NCI-H82 treated with DMSO at 0.1 percent for 48 hours (cell line): ENCODE measurements around the gene LMNB1.
A peak's percentile ranks its signal among the peaks of the same experiment; 100 is the strongest.
"Not testable (repeated sequence)": the region's sequence is repeated elsewhere in the genome, so short reads cannot be mapped to it uniquely, and the experiment has no call there.

Source experiments
- DNase-seq: peaks from one replicate; lab custom pipeline; 2025; ENCODE audit not compliant: unreplicated experiment; lab: John Stamatoyannopoulos, UW

LMNB1 gene

GRCh38 chr5:126826619-126827215 is 49.8 kb downstream of the LMNB1 start:
- DNase-seq: no peak

- no peak for DNase-seq
Measured at GRCh38 chr5:126829098-126829497, 52.2 kb downstream of the LMNB1 start.

- no peak for DNase-seq
Measured at GRCh38 chr5:126830061-126830460, 53.1 kb downstream of the LMNB1 start.

- DNase-seq: no peak
Measured at GRCh38 chr5:126831156-126831555, 54.2 kb downstream of the LMNB1 start.

- DNase-seq: no peak
Measured at GRCh38 chr5:126836778-126837177, 59.8 kb downstream of the LMNB1 start.

GRCh38 chr5:126837242-126837641 is 60.3 kb downstream of the LMNB1 start:
- DNase-seq: no peak

GRCh38 chr5:126837906-126838539 is 61.1 kb downstream of the LMNB1 start:
- no peak for DNase-seq

- not testable (repeated sequence) for DNase-seq
Measured at GRCh38 chr5:126839407-126839806, 62.5 kb downstream of the LMNB1 start.

GRCh38 chr5:126843375-126843774 is 66.4 kb downstream of the LMNB1 start:
- not testable (repeated sequence) for DNase-seq

- not testable (repeated sequence) for DNase-seq
Measured at GRCh38 chr5:126845470-126846070, 68.6 kb downstream of the LMNB1 start.

GRCh38 chr5:126846344-126846743 is 69.4 kb downstream of the LMNB1 start:
- no peak for DNase-seq

GRCh38 chr5:126846744-126847455 is 70.0 kb downstream of the LMNB1 start:
- DNase-seq: peak; percentile 18

GRCh38 chr5:126847456-126847820 is 70.5 kb downstream of the LMNB1 start:
- DNase-seq: peak; percentile 47

- DNase-seq: no peak
Measured at GRCh38 chr5:126847826-126848251, 70.9 kb downstream of the LMNB1 start.

GRCh38 chr5:126848253-126848652 is 71.3 kb downstream of the LMNB1 start:
- DNase-seq: no peak

- DNase-seq: no peak
Measured at GRCh38 chr5:126849101-126849678, 72.3 kb downstream of the LMNB1 start.

- no peak for DNase-seq
Measured at GRCh38 chr5:126851501-126852011, 74.6 kb downstream of the LMNB1 start.

GRCh38 chr5:126852091-126852571 is 75.2 kb downstream of the LMNB1 start:
- DNase-seq: no peak

GRCh38 chr5:126852841-126853271 is 75.9 kb downstream of the LMNB1 start:
- DNase-seq: no peak

- DNase-seq: not testable (repeated sequence)
Measured at GRCh38 chr5:126853541-126854307, 76.8 kb downstream of the LMNB1 start.
